Spleen (tissue), 7 donors: Measurements from ENCODE around the gene EAF1.

Source experiments
- POLR2A ChIP-seq, 3 donors: fragments of 450-650 bp; IDR thresholded peaks; one replicate each; pipeline ENCODE4 v1.5.1; 2017; ENCODE audit warnings: antibody characterized with exemption in 3 of 3, mild to moderate bottlenecking in 1 of 3
- POLR2AphosphoS5 ChIP-seq, 3 donors: sonication (generic); formaldehyde crosslinking; IDR thresholded peaks; one replicate each; pipeline ENCODE4 v1.5.1; 2017; ENCODE audit warnings: antibody characterized with exemption in 3 of 3
- TF ChIP-seq, protein P1 (sequence below), 11 experiments: fragments of 200-600 bp in 7 of 11; fragments of 450-650 bp in 4 of 11; sonication (generic) in 4 of 11; IDR thresholded peaks in 8 of 11; conservative IDR thresholded peaks in 3 of 11; 1 replicate in 7 of 11; 2 replicates in 4 of 11; pipeline versions ENCODE4 v1.4.0 to v1.8.0; 2016 to 2021; ENCODE audit warnings: antibody characterized with exemption in 11 of 11, inconsistent platforms in 4 of 11, mild to moderate bottlenecking in 1 of 11
- donor health status: DM: no; HTN: no; CAD: no; lungs with moderate emphysema.
- donor health status: DM: no; HTN: no; CAD: no.
- donor health status: DM: no; HTN: no; CAD: no.

DNA sequence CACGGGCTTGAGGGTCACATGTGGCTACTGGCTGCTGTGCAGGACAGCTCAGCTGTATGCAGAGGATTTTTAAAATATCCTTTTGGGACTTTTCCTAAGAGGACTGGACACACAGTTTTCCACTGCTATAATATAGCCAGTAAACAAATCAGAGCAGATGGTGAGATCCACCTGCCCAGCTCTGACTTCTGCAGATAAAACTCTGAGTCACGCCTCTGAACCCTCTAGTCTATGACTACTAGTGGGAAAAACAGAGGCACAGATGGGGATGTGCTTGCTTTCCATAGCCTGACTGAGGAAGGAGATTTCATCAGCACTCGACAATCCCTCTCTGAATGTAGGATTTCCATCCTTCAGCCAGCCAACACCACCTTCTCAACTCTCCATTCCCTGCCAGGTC, 49.0 kb downstream of the EAF1 start:
- TF ChIP-seq, protein P1, sequence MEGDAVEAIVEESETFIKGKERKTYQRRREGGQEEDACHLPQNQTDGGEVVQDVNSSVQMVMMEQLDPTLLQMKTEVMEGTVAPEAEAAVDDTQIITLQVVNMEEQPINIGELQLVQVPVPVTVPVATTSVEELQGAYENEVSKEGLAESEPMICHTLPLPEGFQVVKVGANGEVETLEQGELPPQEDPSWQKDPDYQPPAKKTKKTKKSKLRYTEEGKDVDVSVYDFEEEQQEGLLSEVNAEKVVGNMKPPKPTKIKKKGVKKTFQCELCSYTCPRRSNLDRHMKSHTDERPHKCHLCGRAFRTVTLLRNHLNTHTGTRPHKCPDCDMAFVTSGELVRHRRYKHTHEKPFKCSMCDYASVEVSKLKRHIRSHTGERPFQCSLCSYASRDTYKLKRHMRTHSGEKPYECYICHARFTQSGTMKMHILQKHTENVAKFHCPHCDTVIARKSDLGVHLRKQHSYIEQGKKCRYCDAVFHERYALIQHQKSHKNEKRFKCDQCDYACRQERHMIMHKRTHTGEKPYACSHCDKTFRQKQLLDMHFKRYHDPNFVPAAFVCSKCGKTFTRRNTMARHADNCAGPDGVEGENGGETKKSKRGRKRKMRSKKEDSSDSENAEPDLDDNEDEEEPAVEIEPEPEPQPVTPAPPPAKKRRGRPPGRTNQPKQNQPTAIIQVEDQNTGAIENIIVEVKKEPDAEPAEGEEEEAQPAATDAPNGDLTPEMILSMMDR (IDR thresholded peaks at IDR 0.05 in 8 of 11, conservative IDR thresholded peaks at IDR 0.05 in 3 of 11), result no peak
- TF ChIP-seq POLR2AphosphoS5 (IDR thresholded peaks at IDR 0.05) (no peak), POLR2A (IDR thresholded peaks at IDR 0.05) (no peak)
